Neural crest cell (in vitro differentiated cells): ENCODE results near the gene TSC22D1. TPM values are rescaled to one million over a fixed set of nuclear protein-coding genes. Genes with fewer than 3 reads are reported as not detected.

ENCODE experiments used
- DNase-seq: peaks from one replicate; pipeline ENCODE4 v3.0.0; 2021; ENCODE audit warnings: low read depth, mixed read lengths, low spot score
- H3K27ac Mint-ChIP-seq: one replicate; pipeline ENCODE4 v1.8.0; 2021; ENCODE audit warnings: mild to moderate bottlenecking, mixed read lengths; ENCODE audit not compliant: unreplicated experiment
- H3K27me3 Mint-ChIP-seq: 2 replicates; pipeline ENCODE4 v1.8.0; 2021; ENCODE audit warnings: low read depth, mild to moderate bottlenecking, mixed read lengths
- H3K36me3 Mint-ChIP-seq: 2 replicates; pipeline ENCODE4 v1.8.0; 2021; ENCODE audit warnings: low read depth, mild to moderate bottlenecking, mixed read lengths
- H3K4me1 Mint-ChIP-seq: 2 replicates; pipeline ENCODE4 v1.8.0; 2021; ENCODE audit warnings: mixed read lengths
- H3K4me3 Mint-ChIP-seq: one replicate; pipeline ENCODE4 v1.8.0; 2021; ENCODE audit warnings: mild to moderate bottlenecking, mixed read lengths
- H3K9me3 Mint-ChIP-seq: 2 replicates; pipeline ENCODE4 v1.8.0; 2021; ENCODE audit warnings: mixed read lengths
- total RNA-seq: library from RNA; stranded (reverse); gene quantifications from 2 replicates; pipeline ENCODE4 v1.2.1, GENCODE V29; 2021
- TF ChIP-seq, protein P1 (sequence below): fragments of 200-600 bp; sonication (generic); conservative IDR thresholded peaks from 2 replicates; pipeline ENCODE4 v1.5.0; 2021; ENCODE audit warnings: antibody characterized with exemption, mild to moderate bottlenecking

TSC22D1 gene
- total RNA-seq, 1 donor from 2014 or later, result 119 TPM

DNA sequence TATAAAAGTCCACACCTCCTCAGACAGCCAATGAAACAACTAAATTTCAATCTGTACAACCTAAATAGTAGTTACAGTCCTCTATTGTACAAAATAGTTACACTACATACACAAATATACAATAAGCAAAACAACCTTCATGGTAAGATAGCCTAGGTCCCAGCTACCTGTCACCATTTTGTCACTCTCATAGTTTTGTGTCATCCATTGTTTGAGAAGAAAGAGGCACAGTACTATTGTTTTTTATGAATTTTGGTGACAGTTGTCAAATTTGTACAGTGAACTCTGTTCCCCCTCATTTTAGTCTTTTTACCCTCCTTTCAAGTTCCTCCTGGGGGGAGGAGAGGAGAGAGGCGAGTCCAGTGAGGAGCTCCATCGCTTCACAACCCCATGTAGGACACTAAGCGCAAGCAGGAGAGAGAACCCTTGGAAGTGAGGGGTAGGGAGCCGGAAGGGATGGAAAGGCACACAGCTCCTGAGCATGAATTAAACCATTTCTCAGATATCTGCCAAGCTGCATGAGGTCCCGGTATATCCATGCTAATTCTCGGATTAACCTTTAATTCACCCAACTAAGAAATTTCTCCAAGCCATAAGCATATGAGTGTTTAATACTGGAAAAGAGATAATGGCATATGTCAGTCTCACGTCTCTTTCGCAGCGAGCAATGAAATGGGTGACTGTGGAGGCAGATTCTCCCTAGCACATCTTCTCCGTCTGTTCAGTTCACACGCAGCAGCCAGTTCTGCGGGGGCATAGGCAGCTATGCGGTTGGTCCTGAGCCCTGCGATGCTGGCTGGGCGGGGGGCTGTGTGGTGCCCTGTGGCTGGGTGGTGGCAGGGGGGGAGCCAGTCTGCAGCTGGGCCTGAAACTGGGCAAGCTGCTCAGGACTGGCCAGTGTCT lies 142.0 kb downstream of the TSC22D1 start:
- Mint-ChIP-seq H3K27me3 (no peaks in the 10 kb centered on the region), H3K36me3 (peaks cover 15% of the 10 kb centered on the region), H3K27ac (no peak overlapping the region), H3K4me3 (peak overlapping the region; percentile 99), H3K9me3 (no peaks in the 10 kb centered on the region), H3K4me1 (peaks cover 44% of the 10 kb centered on the region)
- TF ChIP-seq, protein P1, sequence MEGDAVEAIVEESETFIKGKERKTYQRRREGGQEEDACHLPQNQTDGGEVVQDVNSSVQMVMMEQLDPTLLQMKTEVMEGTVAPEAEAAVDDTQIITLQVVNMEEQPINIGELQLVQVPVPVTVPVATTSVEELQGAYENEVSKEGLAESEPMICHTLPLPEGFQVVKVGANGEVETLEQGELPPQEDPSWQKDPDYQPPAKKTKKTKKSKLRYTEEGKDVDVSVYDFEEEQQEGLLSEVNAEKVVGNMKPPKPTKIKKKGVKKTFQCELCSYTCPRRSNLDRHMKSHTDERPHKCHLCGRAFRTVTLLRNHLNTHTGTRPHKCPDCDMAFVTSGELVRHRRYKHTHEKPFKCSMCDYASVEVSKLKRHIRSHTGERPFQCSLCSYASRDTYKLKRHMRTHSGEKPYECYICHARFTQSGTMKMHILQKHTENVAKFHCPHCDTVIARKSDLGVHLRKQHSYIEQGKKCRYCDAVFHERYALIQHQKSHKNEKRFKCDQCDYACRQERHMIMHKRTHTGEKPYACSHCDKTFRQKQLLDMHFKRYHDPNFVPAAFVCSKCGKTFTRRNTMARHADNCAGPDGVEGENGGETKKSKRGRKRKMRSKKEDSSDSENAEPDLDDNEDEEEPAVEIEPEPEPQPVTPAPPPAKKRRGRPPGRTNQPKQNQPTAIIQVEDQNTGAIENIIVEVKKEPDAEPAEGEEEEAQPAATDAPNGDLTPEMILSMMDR, result no peak
- no peak for DNase-seq

DNA sequence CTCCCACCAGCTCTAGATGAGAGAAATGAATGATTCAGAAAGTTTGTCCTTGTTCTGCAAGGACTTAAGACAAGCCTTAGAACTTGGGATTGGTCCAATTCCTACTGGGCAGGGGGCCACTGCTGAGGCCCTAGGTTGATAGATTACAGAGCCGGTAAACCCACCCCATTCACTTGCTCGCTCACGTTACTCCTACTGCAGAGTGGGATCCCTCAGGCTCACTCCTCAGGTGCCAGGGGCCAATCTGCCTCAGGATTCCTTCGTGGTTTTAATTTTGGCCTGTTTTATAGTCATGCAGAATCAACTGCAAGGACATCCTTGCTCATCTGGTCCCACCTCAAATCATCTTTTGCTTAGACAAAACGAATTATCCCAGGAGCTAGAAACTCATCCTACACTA lies 143.5 kb downstream of the TSC22D1 start:
- DNase-seq, result no peak
- Mint-ChIP-seq H3K9me3 (no peaks in the 10 kb centered on the region), H3K36me3 (peaks cover 16% of the 10 kb centered on the region), H3K4me1 (peaks cover 45% of the 10 kb centered on the region), H3K27ac (no peak overlapping the region), H3K27me3 (no peaks in the 10 kb centered on the region), H3K4me3 (peak overlapping the region; percentile 99)
- TF ChIP-seq, protein P1, result no peak

DNA sequence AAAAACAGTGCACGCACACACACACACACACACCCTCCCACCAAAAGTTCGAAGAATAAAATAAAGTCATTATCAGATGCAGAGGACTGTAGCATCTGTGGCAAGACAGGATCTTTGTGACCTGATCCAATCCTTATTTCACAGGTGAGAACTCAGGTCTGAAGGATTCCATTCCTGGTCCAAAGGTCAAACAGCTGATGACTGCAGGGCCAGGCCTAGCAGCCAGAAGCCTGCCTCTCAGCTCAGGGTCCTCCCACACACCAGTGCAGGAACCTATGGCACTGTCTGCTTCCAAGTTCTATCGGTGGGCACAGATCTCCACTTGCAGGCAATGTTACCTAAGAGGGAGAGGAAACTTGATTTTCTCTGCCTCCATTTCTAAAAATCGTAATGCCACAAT lies 145.0 kb downstream of the TSC22D1 start:
- H3K4me3 Mint-ChIP-seq, result peak overlapping the region; percentile 5
- DNase-seq, result no peak
- H3K4me1 Mint-ChIP-seq, result peaks cover 38% of the 10 kb centered on the region
- H3K9me3 Mint-ChIP-seq, result peaks cover 2% of the 10 kb centered on the region
- H3K27me3 Mint-ChIP-seq, result no peaks in the 10 kb centered on the region
- no peak overlapping the region for H3K27ac Mint-ChIP-seq
- TF ChIP-seq, protein P1, result no peak
- peaks cover 22% of the 10 kb centered on the region for H3K36me3 Mint-ChIP-seq

GRCh38 chr13:44429311-44429710 lies 146.8 kb downstream of the TSC22D1 start:
- Mint-ChIP-seq H3K27ac (peak overlapping the region; percentile 78), H3K4me3 (no peak overlapping the region), H3K4me1 (peaks cover 30% of the 10 kb centered on the region), H3K36me3 (peaks cover 13% of the 10 kb centered on the region), H3K27me3 (no peaks in the 10 kb centered on the region), H3K9me3 (peaks cover 2% of the 10 kb centered on the region)
- DNase-seq, result no peak
- TF ChIP-seq, protein P1, result no peak

- Mint-ChIP-seq H3K27ac (no peak overlapping the region), H3K4me1 (peaks cover 13% of the 10 kb centered on the region), H3K27me3 (no peaks in the 10 kb centered on the region), H3K36me3 (peaks cover 6% of the 10 kb centered on the region), H3K4me3 (no peak overlapping the region), H3K9me3 (peaks cover 2% of the 10 kb centered on the region)
- no peak for DNase-seq
- TF ChIP-seq, protein P1, result no peak
Measured at GRCh38 chr13:44426461-44426860, 149.7 kb downstream of the TSC22D1 start.
